Measurements from ENCODE around the gene KY. TPM values are rescaled to one million over a fixed set of nuclear protein-coding genes. Genes with fewer than 3 reads are reported as not detected.

Gene KY
- total RNA-seq, 1 donor from 2014 or later, result not detected

GRCh38 chr3:134681522-134681900 is 30.7 kb upstream of the KY start:
- Mint-ChIP-seq H3K27me3 (ENCODE audit: unreplicated experiment) (peaks cover 7% of the 10 kb centered on the region), H3K27ac (ENCODE audit: unreplicated experiment) (no peak overlapping the region)
- no peak for DNase-seq (ENCODE audit: extremely low spot score, unreplicated experiment)

GRCh38 chr3:134680796-134681521 is 30.1 kb upstream of the KY start:
- Mint-ChIP-seq H3K27me3 (ENCODE audit: unreplicated experiment) (peaks cover 7% of the 10 kb centered on the region), H3K36me3 (ENCODE audit: unreplicated experiment) (no peaks in the 10 kb centered on the region), H3K4me3 (ENCODE audit: unreplicated experiment) (no peak overlapping the region), H3K4me1 (ENCODE audit: unreplicated experiment) (no peaks in the 10 kb centered on the region), H3K9me3 (ENCODE audit: unreplicated experiment) (no peaks in the 10 kb centered on the region), H3K27ac (ENCODE audit: unreplicated experiment) (no peak overlapping the region)
- DNase-seq (ENCODE audit: extremely low spot score, unreplicated experiment), result no peak
- TF ChIP-seq CTCF (IDR thresholded peaks at IDR 0.05), result no peak

More at GRCh38 chr3:134681522-134681900, 30.7 kb upstream of the KY start:
- Mint-ChIP-seq H3K36me3 (ENCODE audit: unreplicated experiment) (no peaks in the 10 kb centered on the region), H3K9me3 (ENCODE audit: unreplicated experiment) (no peaks in the 10 kb centered on the region), H3K4me3 (ENCODE audit: unreplicated experiment) (no peak overlapping the region), H3K4me1 (ENCODE audit: unreplicated experiment) (no peaks in the 10 kb centered on the region)
- no peak for TF ChIP-seq CTCF (IDR thresholded peaks at IDR 0.05)

- Mint-ChIP-seq H3K27me3 (ENCODE audit: unreplicated experiment) (peaks cover 7% of the 10 kb centered on the region), H3K36me3 (ENCODE audit: unreplicated experiment) (no peaks in the 10 kb centered on the region), H3K9me3 (ENCODE audit: unreplicated experiment) (peaks cover 26% of the 10 kb centered on the region), H3K27ac (ENCODE audit: unreplicated experiment) (no peak overlapping the region), H3K4me1 (ENCODE audit: unreplicated experiment) (peaks cover 3% of the 10 kb centered on the region), H3K4me3 (ENCODE audit: unreplicated experiment) (no peak overlapping the region)
- no peak for DNase-seq (ENCODE audit: extremely low spot score, unreplicated experiment)
- no peak for TF ChIP-seq CTCF (IDR thresholded peaks at IDR 0.05)
Measured at GRCh38 chr3:134677987-134678308, 27.1 kb upstream of the KY start.

- H3K4me1 Mint-ChIP-seq (ENCODE audit: unreplicated experiment), result peaks cover 3% of the 10 kb centered on the region
- peaks cover 7% of the 10 kb centered on the region for H3K27me3 Mint-ChIP-seq (ENCODE audit: unreplicated experiment)
- peak; percentile 37 for TF ChIP-seq CTCF (IDR thresholded peaks at IDR 0.05)
- H3K9me3 Mint-ChIP-seq (ENCODE audit: unreplicated experiment), result peaks cover 31% of the 10 kb centered on the region
- no peak for DNase-seq (ENCODE audit: extremely low spot score, unreplicated experiment)
- no peaks in the 10 kb centered on the region for H3K36me3 Mint-ChIP-seq (ENCODE audit: unreplicated experiment)
- H3K27ac Mint-ChIP-seq (ENCODE audit: unreplicated experiment), result no peak overlapping the region
- H3K4me3 Mint-ChIP-seq (ENCODE audit: unreplicated experiment), result no peak overlapping the region
Measured at GRCh38 chr3:134677196-134677986, 26.6 kb upstream of the KY start.

- H3K4me1 Mint-ChIP-seq (ENCODE audit: unreplicated experiment), result peaks cover 3% of the 10 kb centered on the region
- no peak for DNase-seq (ENCODE audit: extremely low spot score, unreplicated experiment)
- H3K27me3 Mint-ChIP-seq (ENCODE audit: unreplicated experiment), result peaks cover 3% of the 10 kb centered on the region
- H3K9me3 Mint-ChIP-seq (ENCODE audit: unreplicated experiment), result peaks cover 35% of the 10 kb centered on the region
- no peak overlapping the region for H3K4me3 Mint-ChIP-seq (ENCODE audit: unreplicated experiment)
- H3K36me3 Mint-ChIP-seq (ENCODE audit: unreplicated experiment), result no peaks in the 10 kb centered on the region
- TF ChIP-seq CTCF (IDR thresholded peaks at IDR 0.05), result no peak
- H3K27ac Mint-ChIP-seq (ENCODE audit: unreplicated experiment), result no peak overlapping the region
Measured at GRCh38 chr3:134675726-134676256, 25.0 kb upstream of the KY start.

Data from osteocyte (in vitro differentiated cells).